Posterior cingulate gyrus (tissue), 11 donors: ENCODE measurements around the gene NXNL2.

Experiments used
- DNase-seq, 10 donors: peaks; one replicate each; pipeline versions ENCODE4 v3.0.0 to v3.0.0-alpha.2; 2020 to 2021; ENCODE audit warnings: mixed read lengths in 3 of 10
- intact Hi-C: fragments of 100-400 bp; cut with DNase I; formaldehyde crosslinking; loops from one replicate; pipeline ENCODE4 v1.15.1; 2023

Gene NXNL2

DNA sequence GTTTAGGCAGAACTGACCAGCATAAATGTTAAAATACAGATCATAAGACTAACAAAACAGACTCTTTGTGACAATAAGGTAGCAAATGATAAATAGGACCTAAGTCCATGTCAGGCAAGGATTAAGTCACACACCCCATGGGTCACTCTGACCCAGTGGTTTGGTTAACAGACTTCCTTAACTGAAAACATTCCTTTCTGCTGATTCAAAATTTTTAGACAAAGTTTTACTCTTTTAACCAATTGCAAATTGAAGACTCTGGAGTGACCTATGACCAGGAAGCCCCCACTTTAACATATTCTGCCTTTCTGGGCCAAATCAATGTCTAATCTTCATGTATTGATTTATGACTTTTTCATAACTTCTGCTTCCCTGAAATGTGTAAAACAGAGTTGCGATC lies 4.9 kb upstream of the NXNL2 start:
- intact Hi-C loops: no loop called here
- DNase-seq: no peak

DNA sequence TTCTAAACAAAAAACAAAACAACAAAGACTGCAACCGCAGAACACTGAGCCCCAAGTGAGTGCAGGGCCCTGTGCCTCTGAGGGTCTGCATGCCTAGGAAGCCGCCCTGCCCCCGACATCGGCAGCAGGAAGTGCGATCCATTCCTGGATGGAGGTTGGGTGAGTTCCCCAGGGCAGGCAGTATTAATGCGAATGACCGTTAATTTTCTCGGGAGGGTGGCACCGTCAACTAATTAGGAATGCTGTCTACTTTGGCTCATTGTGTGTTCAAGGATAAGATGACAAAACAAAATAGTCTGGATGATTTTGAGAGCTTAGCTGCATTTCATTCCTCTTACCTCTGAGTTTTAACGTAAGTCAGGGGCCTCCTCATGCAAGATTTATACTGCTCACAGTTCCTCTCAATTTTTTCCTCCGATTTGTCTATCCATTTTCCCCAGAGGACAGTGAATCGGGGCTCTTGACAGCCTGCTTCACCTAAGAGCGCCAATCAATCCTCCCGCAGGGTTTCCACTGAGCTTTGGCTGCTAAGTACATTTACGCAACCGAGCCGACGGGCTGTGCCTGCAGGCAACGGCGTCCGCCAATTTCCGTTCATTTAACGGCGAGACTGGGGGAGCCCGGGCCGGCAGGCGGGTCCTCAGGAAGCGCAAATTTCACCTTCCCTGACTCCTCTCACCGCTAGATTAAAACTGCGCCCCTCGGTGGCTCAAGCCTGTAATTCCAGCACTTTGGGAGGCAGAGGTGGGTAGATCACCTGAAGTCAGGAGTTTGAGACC lies 2.9 kb upstream of the NXNL2 start:
- intact Hi-C loops: no loop called here
- peak in 1 of 10 donors; percentile 49 for DNase-seq

- intact Hi-C loops: no loop called here
- peak in 2 of 10 donors; percentile 71 for DNase-seq
These were observed 975 bp upstream of the NXNL2 start for GRCh38 chr9:88533951-88534455.

DNA sequence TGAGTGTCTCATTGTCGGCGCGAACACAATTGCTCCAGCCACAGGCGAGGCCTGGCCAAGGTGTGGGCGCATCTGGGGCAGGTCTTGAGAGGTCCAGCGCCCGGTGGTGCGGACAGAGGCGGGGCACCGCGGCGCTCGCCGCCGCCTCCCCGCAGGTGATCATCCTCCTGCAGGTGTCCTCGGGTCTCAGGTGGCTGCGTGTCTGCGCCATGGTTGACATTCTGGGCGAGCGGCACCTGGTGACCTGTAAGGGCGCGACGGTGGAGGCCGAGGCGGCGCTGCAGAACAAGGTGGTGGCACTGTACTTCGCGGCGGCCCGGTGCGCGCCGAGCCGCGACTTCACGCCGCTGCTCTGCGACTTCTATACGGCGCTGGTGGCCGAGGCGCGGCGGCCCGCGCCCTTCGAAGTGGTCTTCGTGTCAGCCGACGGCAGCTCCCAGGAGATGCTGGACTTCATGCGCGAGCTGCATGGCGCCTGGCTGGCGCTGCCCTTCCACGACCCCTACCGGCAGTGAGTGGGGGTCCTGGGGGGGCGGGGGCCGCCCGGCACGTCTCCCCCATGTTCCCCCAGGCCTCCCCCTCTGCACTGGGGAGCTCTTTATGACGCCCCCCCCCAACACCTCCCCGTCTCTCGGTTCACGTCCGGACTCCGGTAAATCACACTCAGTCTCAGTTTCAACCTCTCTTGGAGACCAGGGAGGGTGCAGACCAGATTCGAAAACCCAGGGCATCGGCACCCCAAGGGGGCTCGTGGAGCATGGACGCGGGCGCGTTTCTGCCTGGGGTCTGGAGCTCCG lies 446 bp downstream of the NXNL2 start:
- DNase-seq: peak in 1 of 10 donors; percentile 82
- intact Hi-C loops: no loop called here

DNA sequence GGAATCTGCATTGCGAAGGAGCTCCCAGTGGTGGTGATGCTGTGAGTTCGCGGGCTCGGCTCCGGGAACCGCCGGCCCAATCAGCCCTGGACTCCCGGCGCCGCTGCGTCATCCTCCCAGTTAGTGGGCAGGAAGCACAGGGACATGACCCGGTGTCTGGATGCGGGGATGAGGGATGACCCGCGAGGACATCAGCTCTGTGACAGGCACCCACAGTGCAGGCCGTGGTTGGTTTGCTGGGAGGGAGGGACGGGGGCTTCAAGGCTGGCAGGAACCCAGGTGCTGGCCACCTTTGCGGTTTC lies 996 bp downstream of the NXNL2 start:
- intact Hi-C loops: no loop called here
- DNase-seq: peak in 2 of 10 donors; percentile 35 to 59

DNA sequence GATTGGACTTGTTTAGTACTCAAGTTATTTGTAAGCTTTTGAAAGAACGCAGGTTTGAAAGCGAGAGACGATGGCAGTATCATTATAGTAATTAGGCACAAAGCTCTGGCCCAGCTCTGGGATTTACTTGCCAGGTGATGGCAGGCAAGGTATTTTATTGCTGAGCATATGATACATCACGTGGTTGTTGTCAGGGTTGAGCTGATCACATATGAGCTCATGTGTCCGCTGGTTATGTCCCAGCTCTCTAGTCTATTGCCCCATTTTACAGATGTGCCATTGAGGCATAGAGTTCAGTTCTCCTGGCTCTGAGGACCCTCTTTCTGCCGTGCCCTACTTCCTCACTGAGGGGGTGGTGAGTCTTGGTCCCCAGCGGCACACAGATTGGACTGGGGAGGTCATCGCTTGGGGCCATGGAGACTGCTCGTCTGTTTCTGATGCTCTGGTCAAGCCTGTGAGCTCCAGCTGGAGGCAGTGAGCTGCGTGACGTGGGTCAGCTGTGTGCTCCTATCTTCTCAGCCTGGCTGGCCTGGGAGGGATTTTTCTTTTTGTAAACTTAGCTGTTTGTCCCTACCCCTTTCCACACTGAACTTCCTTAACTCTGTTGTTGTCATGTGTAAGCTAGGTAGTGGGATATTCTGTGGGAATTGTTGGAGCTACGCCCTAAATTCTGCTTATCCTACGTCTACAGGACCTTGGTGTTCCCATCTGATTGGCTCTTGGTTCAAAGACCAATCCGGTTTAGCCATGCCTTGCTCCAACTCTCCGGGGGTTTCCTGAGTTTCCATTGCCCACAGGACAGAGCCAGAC lies 2.2 kb downstream of the NXNL2 start:
- DNase-seq: peak in 2 of 10 donors; percentile 39 to 71
- intact Hi-C loops: no loop called here

DNA sequence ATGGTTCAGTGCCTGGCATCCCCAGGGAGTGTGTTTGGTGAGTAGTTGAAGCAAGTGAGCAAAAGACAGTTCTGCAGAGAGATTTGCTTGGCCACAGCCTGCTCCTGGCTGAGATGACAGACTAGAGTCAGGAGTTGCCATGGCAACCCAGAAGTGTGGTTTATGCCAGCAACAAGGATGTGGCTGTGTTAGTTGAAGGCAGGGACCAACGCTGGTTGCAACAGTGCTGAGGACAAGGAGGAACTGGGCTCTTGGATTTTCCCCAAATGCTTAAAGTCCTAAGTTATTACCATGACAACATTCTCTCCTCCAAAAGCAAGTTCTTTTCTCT lies 2.7 kb downstream of the NXNL2 start:
- intact Hi-C loops: no loop called here
- DNase-seq: peak; percentile 37 to 96 (median 78)

GRCh38 chr9:88538311-88539085 lies 3.5 kb downstream of the NXNL2 start:
- peak in 2 of 10 donors; percentile 52 to 76 for DNase-seq
- intact Hi-C loops: no loop called here

GRCh38 chr9:88539246-88539645 lies 4.3 kb downstream of the NXNL2 start:
- intact Hi-C loops: no loop called here

DNA sequence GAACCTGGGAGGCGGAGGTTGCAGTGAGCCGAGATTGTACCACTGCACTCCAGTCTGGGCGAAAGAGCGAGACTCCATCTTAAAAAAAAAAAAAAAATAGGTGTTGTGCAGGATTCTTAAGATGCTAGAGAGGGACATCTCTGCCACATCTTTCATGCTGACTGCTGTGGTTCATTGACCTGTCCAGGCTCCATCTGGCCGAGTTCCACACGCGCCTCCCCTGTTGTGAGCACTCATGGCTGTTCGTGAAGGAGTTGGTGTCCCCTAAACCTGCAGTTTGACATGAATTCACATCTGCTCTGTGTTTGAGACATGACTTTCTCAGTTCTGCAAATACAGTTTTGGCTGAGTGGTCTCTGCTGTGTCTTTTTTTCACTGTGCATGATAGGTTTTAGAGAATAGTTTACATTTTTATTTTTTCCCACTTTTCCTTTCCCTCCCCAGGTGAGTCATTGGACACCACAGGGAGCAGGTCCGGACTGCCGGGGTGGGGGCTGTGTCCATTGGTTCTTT lies 5.3 kb downstream of the NXNL2 start:
- intact Hi-C loops: no loop called here
- DNase-seq: peak in 1 of 10 donors; percentile 5

More at GRCh38 chr9:88539246-88539645, 4.3 kb downstream of the NXNL2 start:
- peak in 2 of 10 donors; percentile 33 to 74 for DNase-seq

GRCh38 chr9:88544245-88544644 lies 9.3 kb downstream of the NXNL2 start:
- peak in 1 of 10 donors; percentile 36 for DNase-seq
- intact Hi-C loops: no loop called here

DNA sequence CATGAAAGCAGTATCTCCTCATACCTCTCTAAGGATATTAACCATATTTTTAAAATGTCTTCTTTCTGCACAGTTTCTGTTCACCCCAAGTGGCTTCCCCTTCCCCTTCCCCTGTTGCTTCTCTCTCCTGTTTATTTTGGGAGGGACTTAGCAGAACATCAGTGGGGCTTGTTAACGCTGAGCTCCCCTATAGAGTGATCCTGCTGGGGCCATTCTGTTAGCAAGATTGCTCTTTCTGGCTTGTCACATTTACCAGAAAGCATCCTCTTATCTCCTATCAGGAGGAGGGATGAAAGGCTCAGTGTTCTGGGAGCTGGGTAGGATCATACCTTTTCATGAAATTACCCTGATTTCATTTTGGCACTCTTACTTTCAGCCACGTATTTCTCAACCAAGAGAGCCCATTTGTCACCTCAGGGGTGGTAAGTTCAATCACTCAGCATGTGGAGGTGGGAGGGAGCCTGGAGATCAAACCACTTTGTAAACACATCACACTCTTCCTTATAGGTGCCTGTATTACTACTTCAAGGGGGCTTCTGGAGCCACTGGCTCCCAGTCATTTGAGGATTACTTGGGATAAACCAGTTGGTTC lies 16.7 kb downstream of the NXNL2 start:
- intact Hi-C loops: no loop called here
- DNase-seq: no peak

GRCh38 chr9:88553350-88553749 lies 18.4 kb downstream of the NXNL2 start:
- intact Hi-C loops: no loop called here
- DNase-seq: no peak

DNA sequence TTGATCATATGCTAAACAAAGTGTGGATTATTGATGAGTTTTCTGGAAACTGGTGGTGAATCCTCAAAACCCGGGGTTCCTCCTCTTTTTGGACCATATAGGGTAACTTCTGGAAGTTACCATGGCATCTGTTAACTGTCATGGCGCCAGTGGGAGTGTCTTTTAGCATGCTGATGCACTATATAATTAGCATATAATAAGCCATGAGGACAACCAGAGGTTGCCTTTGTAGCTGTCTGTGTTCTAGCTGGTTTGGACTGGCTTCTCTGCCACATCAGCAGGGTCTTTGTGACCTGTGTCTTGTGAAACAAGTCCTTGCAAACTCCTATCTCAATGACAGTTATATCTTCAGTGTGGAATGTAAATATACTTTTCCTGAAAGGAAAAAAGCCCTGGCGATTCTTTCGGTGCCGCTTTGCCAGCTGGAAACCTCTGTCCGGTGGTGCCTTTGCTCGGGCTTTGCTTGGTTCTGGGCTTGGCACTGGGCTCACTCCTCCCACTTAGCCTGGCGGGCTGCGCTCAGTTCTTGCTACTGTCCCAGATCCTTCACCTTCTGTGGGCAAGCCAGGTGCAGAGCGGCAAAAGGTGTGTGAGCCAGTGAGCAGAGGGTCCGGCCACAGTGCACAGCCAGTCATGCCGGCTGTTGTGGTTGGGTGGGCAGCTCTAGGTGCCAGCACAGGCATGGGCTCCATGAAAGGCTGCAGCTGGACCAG lies 20.4 kb downstream of the NXNL2 start:
- peak in 2 of 10 donors; percentile 51 to 77 for DNase-seq
- intact Hi-C loops: no loop called here

DNA sequence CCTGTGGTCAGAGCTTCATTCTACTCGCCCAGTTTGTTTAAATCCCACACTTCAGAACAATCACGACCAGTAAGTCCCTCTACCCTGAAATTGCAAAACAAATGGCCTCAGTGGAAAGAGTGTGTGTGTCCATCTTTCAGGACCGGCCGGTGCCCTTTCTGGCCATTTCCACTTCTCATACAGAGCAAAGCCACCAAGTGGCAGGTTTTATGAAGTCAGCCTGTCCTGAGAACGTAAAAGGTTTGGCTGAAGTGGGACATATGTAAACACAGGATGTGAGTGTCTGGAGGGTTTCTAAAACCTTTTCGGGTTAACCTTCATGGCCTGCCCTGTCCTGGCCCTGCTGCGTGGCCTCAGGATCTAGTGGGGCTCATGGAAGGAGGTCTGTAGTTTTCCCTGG lies 24.7 kb downstream of the NXNL2 start:
- intact Hi-C loops: no loop called here
- peak in 1 of 10 donors; percentile 28 for DNase-seq

DNA sequence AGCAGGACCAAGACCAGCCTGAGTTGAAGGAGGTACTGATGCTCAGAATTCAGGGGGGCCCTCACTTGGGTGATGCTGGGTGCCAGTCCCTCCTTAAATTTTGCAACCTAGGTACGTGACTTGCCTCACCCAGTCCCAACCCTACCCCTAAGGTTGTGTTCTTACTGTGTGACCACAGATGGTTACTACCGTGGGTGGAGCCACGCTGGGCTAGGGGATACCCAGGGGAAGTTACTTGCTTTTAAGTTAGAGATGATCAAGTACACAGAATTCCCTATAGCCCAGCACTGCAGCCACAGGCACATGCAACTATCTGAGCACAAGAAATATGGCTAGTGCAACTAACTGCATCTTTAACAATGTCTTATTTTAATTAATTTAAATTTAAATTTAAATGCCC lies 32.9 kb downstream of the NXNL2 start:
- DNase-seq: peak in 1 of 10 donors; percentile 35
- intact Hi-C loops: no loop called here

DNA sequence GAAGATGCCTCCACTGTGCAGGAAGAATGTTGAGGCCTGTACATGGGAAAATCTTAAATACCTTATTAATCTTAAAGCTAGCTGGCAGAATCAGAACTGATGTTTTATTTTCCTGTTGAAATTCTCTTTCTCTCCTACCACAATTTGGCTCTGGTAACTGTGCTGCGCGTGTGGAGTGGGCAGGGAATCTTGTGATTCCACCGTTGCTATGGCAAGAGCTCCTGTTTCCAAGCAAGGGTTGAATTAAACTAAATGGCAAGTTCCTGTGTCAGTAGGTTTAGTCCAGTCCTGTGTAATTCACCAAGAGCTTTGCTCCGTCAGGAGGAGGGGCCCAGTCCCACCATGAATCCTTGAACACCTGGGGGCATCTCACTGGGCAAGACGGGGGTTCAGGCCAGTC lies 36.4 kb downstream of the NXNL2 start:
- DNase-seq: peak in 7 of 10 donors; percentile 22 to 92 (median 54)
- intact Hi-C loops: loop anchor here (10.0 kb wide), 2 partner anchors 397 to 467 kb away; no protein-coding TSS in a partner anchor

GRCh38 chr9:88572684-88573083 lies 37.7 kb downstream of the NXNL2 start:
- DNase-seq: no peak
- intact Hi-C loops: loop anchor here (10.0 kb wide), 2 partner anchors 398 to 468 kb away; no protein-coding TSS in a partner anchor

- intact Hi-C loops: loop anchor here (5.0 to 10.0 kb wide), 3 partner anchors 93 to 470 kb away; no protein-coding TSS in a partner anchor
- DNase-seq: peak in 3 of 10 donors; percentile 23 to 82 (median 42)
These were observed 40.0 kb downstream of the NXNL2 start for GRCh38 chr9:88574953-88575352.
